Stimulated activated CD8-positive, alpha-beta memory T cell treated with anti-CD3 and anti-CD28 coated beads, Interleukin-15, amount 100 ng/mL, for 4 hours (primary cell): Measurements from ENCODE around the gene ALB.

Source experiments
- DNase-seq, 2 donors: peaks; one replicate each; pipeline ENCODE4 v3.0.0-alpha.2; 2020; ENCODE audit warnings: low read depth in 2 of 2

ALB gene

GRCh38 chr4:73429826-73430587 is 25.9 kb downstream of the ALB start:
- no peak for DNase-seq

DNA sequence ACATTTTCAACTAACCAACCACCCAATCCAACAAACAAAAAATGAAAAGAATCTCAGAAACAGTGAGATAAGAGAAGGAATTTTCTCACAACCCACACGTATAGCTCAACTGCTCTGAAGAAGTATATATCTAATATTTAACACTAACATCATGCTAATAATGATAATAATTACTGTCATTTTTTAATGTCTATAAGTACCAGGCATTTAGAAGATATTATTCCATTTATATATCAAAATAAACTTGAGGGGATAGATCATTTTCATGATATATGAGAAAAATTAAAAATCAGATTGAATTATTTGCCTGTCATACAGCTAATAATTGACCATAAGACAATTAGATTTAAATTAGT is 27.7 kb downstream of the ALB start:
- DNase-seq: no peak

- no peak for DNase-seq
Measured at GRCh38 chr4:73432169-73433000, 28.3 kb downstream of the ALB start.

DNA sequence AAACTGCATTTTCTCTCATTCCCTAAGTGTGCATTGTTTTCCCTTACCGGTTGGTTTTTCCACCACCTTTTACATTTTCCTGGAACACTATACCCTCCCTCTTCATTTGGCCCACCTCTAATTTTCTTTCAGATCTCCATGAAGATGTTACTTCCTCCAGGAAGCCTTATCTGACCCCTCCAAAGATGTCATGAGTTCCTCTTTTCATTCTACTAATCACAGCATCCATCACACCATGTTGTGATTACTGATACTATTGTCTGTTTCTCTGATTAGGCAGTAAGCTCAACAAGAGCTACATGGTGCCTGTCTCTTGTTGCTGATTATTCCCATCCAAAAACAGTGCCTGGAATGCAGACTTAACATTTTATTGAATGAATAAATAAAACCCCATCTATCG is 29.1 kb downstream of the ALB start:
- DNase-seq: no peak

GRCh38 chr4:73434311-73434710 is 30.2 kb downstream of the ALB start:
- no peak for DNase-seq

- no peak for DNase-seq
Measured at GRCh38 chr4:73435984-73436383, 31.9 kb downstream of the ALB start, which contains the start of gene AFP. AFP (plus strand) TSS chr4:73436221; CDS start chr4:73436263, 42 bp downstream.

DNA sequence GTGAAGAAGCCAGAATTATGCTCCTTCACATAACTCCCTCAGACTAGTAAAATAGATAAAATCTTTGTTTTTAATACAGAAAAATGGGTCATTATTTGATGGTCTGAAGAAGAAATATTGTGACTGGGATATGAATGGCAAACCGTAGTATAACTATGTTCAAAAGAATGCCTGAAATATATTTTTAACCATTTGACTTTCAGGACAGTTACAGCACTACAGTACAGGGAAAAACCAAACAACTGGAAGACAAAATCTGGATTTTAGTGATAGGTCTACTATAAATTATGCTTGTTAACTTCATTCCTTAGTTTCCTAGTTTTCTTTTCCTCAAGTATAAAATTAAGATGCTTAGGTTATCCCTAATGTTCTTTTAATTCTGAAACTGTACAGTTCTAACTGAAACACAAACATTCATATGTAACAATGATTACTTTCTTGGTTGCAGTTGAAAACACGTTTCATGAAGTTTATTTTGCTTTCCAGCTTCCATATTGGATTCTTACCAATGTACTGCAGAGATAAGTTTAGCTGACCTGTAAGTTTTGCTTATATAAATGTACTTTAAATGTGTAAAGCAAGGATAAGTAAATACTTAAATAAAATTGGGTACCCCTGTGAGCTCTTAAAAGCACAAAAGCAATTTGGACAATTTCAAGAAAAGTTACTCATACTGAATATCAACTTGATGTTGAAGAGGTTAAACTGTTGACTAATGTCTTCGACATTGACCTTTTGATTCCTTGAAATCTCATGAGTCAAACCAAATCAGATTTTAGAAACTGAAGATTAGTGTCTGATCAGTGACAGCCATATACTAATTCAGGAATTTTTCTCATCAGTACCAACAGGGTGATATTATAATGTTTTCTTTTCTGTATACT is 32.8 kb downstream of the ALB start:
- DNase-seq: no peak

- no peak for DNase-seq
Measured at GRCh38 chr4:73437558-73437956, 33.5 kb downstream of the ALB start.

- no peak for DNase-seq
Measured at GRCh38 chr4:73438048-73438447, 34.0 kb downstream of the ALB start.

GRCh38 chr4:73438582-73439215 is 34.6 kb downstream of the ALB start:
- no peak for DNase-seq

GRCh38 chr4:73439445-73439844 is 35.4 kb downstream of the ALB start:
- DNase-seq: no peak

DNA sequence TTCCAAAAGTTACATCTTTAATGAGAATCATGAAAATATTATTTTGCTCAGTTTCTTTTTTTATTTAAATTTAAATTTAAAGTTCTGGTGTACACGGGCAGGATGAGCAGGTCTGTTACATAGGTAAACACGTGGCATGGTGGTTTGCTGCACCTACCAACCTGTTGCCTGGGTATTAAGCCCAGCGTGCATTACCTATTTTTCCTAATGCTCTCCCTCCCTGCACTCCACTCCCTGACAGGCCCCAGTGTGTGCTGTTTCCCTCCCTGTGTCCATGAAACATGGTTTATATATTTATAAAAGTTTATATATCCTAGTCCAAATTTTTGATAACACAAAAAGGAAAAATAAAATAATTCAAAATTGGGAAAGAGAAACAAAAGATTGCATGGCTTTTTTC is 35.9 kb downstream of the ALB start:
- DNase-seq: no peak

GRCh38 chr4:73440653-73441052 is 36.6 kb downstream of the ALB start:
- DNase-seq: no peak

GRCh38 chr4:73442275-73442674 is 38.2 kb downstream of the ALB start:
- no peak for DNase-seq

DNA sequence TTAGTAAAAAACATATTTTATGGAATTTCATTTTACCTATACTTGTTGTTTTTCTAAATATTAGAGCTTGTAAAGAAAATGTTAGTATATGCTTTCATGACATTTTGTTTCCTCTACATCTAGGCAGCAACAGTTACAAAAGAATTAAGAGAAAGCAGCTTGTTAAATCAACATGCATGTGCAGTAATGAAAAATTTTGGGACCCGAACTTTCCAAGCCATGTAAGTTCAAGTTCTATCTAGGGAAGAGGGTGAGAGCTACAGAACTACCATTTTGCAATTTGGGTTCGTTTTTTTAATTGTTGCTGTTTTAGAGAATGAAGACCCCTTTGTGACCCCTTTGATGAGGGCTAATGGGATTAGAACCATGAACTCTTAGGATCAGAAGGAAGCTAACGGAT is 39.1 kb downstream of the ALB start:
- DNase-seq: no peak

GRCh38 chr4:73445383-73446335 is 41.6 kb downstream of the ALB start:
- no peak for DNase-seq

DNA sequence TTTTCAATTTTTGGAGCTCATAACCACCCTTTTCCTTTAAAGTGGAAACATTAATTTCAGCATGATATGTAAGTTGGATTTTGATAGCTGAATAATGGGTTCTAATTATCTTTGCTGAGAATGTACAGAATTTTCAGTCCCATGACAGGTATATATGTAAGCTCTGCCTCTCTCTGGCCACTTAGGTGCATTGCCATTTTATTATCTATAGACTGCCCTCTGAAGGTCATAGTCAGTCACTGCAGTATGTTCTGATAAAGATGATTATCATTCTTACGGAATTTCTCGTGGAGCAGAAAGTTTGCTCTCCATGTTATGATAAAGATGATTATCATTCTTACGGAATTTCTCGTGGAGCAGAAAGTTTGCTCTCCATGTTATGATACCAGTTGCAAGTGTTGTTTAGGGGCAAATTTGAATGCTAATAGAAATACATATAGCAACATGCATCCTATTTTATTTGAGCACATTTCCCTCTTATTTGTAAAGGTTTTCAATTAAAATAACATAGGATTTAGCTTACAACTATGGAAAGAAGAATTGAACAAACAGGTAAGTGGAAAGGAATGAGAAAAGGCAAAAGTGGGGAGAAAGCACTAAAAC is 42.4 kb downstream of the ALB start:
- no peak for DNase-seq

DNA sequence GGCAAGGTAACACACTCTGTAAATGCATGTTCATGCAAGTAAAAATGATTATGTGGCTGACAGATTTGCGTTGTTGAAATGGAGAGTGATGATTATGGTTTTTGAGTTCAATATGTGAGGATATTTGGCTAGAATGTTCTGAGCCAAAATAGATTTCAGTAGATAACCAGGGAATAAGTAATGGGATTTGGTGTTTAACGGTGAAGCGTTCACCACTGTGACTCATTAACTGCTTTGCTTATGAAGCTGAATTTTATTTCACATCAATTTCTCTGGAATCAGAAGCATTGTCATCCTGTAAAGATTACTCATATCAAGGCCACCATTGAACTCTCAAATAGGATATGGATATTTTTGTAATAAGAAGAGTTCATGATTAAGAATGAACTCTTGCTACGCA is 43.6 kb downstream of the ALB start:
- DNase-seq: no peak

GRCh38 chr4:73448448-73449203 is 44.5 kb downstream of the ALB start:
- no peak for DNase-seq
